ENCODE data around the gene NOL7. TPM values are rescaled to one million over a fixed set of nuclear protein-coding genes. Genes with fewer than 3 reads are reported as not detected.

Gene NOL7
- total and polyA plus RNA-seq, 2 of the 13 experiments (the other 11 are each of a cell fraction or from before 2014, with no cell fraction given) = 37.8 to 186 TPM

GRCh38 chr6:13590574-13591153 is 24.5 kb upstream of the NOL7 start:
- ChIA-PET POLR2A (interaction anchor here (1.0 kb wide), 1 partner anchor 14 kb away, joined by 6 read pairs; no protein-coding TSS in a partner anchor), CTCF (ENCODE audit: low intra/inter-chr PET ratio, low total read pairs) (no interaction called here)
- H3K4me1 ChIP-seq (ENCODE audit: insufficient read depth, low read length) = no peaks in the 10 kb centered on the region
- no peaks in the 10 kb centered on the region for H3K27me3 ChIP-seq (ENCODE audit: control insufficient read depth in 1 of 2, insufficient read depth in 2 of 2, low read length in 2 of 2)
- peaks cover 17 to 47% of the 10 kb centered on the region in 2 experiments for H3K36me3 ChIP-seq (replicated peaks in 1 of 2; ENCODE audit: control insufficient read depth in 1 of 2, insufficient read depth in 2 of 2, low read length in 2 of 2)
- no peak overlapping the region for H3K4me2 ChIP-seq (ENCODE audit: low read depth, low read length)
- no peaks in the 10 kb centered on the region for H3K9me3 ChIP-seq (ENCODE audit: low read length)
- no TSS peak for BruUV-seq (replicated peaks)
- in situ Hi-C loops (cut with HindIII; ENCODE audit: extremely low pct_ligation_motif_present, low pct_unique_long_range_greater_than_20kb) (no loop called here), intact Hi-C loops (cut with micrococcal nuclease; ENCODE audit: unreplicated experiment) (no loop called here)
- H3K27ac ChIP-seq (ENCODE audit: extremely low read length, insufficient read depth, low read length) = no peak overlapping the region
- no peaks in the 10 kb centered on the region for H3K79me2 ChIP-seq (ENCODE audit: insufficient read depth, low read length)
- peak; percentile 81 for FAIRE-seq
- H3K9ac ChIP-seq (ENCODE audit: insufficient read depth, low read depth, low read length) = no peak overlapping the region
- no peak for DNase-seq (ENCODE audit: low spot score)
- no peak for ATAC-seq
- H3K4me3 ChIP-seq (replicated peaks in 1 of 3; ENCODE audit: insufficient read depth in 1 of 3, low read depth in 2 of 3, low read length in 3 of 3) = no peak overlapping the region
- no peaks in the 10 kb centered on the region for H4K20me1 ChIP-seq (ENCODE audit: insufficient read depth, low read length)
- H2AFZ ChIP-seq (ENCODE audit: low read length) = no peak overlapping the region
- 88% methylated on average over 1 of the region's 1 CpG for WGBS (ENCODE audit: low lambda C conversion rate)
- TF ChIP-seq SKIL (CRISPR knock-in tag; IDR thresholded peaks at IDR 0.05; ENCODE audit: borderline replicate concordance) = 0 out of 2 replicates have a peak, but pooled peaks have one; percentile 14
- TF ChIP-seq FUBP1 (CRISPR knock-in tag; IDR thresholded peaks at IDR 0.05; ENCODE audit: borderline replicate concordance) = no peak
- TF ChIP-seq PLSCR1 (CRISPR knock-in tag; IDR thresholded peaks at IDR 0.05; ENCODE audit: borderline replicate concordance) = no peak
- peak; percentile 25; the same call in 1 of the 2 replicates for TF ChIP-seq ZNF354B (CRISPR knock-in tag; IDR thresholded peaks at IDR 0.05)
- no peak for TF ChIP-seq HOXA3 (CRISPR knock-in tag; IDR thresholded peaks at IDR 0.05)
- peak; percentile 44; the same call in 1 of the 2 replicates for TF ChIP-seq ATM (IDR thresholded peaks at IDR 0.05; ENCODE audit: borderline replicate concordance)
- 0 out of 2 replicates have a peak, but pooled peaks have one; percentile 30 for TF ChIP-seq FOXA1 (IDR thresholded peaks at IDR 0.05)
- TF ChIP-seq FOXA1 (CRISPR knock-in tag; IDR thresholded peaks at IDR 0.05) = no peak
- TF ChIP-seq, protein P1, sequence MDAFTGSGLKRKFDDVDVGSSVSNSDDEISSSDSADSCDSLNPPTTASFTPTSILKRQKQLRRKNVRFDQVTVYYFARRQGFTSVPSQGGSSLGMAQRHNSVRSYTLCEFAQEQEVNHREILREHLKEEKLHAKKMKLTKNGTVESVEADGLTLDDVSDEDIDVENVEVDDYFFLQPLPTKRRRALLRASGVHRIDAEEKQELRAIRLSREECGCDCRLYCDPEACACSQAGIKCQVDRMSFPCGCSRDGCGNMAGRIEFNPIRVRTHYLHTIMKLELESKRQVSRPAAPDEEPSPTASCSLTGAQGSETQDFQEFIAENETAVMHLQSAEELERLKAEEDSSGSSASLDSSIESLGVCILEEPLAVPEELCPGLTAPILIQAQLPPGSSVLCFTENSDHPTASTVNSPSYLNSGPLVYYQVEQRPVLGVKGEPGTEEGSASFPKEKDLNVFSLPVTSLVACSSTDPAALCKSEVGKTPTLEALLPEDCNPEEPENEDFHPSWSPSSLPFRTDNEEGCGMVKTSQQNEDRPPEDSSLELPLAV (CRISPR knock-in tag; conservative IDR thresholded peaks at IDR 0.05; ENCODE audit: low read depth) = 0 out of 2 replicates have a peak, but pooled peaks have one; percentile 20
- TF ChIP-seq BCL6 (CRISPR knock-in tag; IDR thresholded peaks at IDR 0.05) = no peak
- TF ChIP-seq ZNF207 (IDR thresholded peaks at IDR 0.05; ENCODE audit: borderline replicate concordance) = 0 out of 2 replicates have a peak, but pooled peaks have one; percentile 19
- 0 out of 2 replicates have a peak, but pooled peaks have one; percentile 8 for TF ChIP-seq NBN (conservative IDR thresholded peaks at IDR 0.05)
- TF ChIP-seq, protein P2, sequence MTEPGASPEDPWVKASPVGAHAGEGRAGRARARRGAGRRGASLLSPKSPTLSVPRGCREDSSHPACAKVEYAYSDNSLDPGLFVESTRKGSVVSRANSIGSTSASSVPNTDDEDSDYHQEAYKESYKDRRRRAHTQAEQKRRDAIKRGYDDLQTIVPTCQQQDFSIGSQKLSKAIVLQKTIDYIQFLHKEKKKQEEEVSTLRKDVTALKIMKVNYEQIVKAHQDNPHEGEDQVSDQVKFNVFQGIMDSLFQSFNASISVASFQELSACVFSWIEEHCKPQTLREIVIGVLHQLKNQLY (CRISPR knock-in tag; IDR thresholded peaks at IDR 0.05) = no peak
- peak; percentile 25; the same call in 1 of the 2 replicates for TF ChIP-seq LCORL (IDR thresholded peaks at IDR 0.05)
- no peak for TF ChIP-seq LCORL (CRISPR knock-in tag; IDR thresholded peaks at IDR 0.05)
- TF ChIP-seq RAD51 (IDR thresholded peaks at IDR 0.05; ENCODE audit: borderline replicate concordance) = peak; percentile 19
- TF ChIP-seq, protein P3, sequence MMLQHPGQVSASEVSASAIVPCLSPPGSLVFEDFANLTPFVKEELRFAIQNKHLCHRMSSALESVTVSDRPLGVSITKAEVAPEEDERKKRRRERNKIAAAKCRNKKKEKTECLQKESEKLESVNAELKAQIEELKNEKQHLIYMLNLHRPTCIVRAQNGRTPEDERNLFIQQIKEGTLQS (CRISPR knock-in tag; IDR thresholded peaks at IDR 0.05) = no peak
